H9 (cell line): Measurements from ENCODE around the gene CYB5B. TPM values are rescaled to one million over a fixed set of nuclear protein-coding genes. Genes with fewer than 3 reads are reported as not detected.

Experiments used
- DNase-seq: peaks from one replicate; pipeline ENCODE4 v3.0.0-alpha.2; 2017
- H2AFZ ChIP-seq: one replicate; pipeline ENCODE4 v1.6.1; 2013; ENCODE audit warnings: mild to moderate bottlenecking, low read length, control low read depth, moderate library complexity
- H2AK5ac ChIP-seq: 2 replicates; pipeline ENCODE4 v1.6.1; 2013; ENCODE audit warnings: low read length, control low read depth, mixed read lengths; ENCODE audit not compliant: insufficient read length
- H2BK120ac ChIP-seq: one replicate; pipeline ENCODE4 v1.6.1; 2013; ENCODE audit warnings: low read depth, mild to moderate bottlenecking, low read length, control low read depth, inconsistent platforms; ENCODE audit not compliant: poor library complexity, severe bottlenecking
- H2BK12ac ChIP-seq: 2 replicates; pipeline ENCODE4 v1.6.1; 2013; ENCODE audit warnings: low read length, control low read depth, mixed read lengths, low read depth; ENCODE audit not compliant: insufficient read length
- H2BK15ac ChIP-seq: 2 replicates; pipeline ENCODE4 v1.6.1; 2013; ENCODE audit warnings: low read depth, low read length, control low read depth
- H2BK20ac ChIP-seq: one replicate; pipeline ENCODE4 v1.6.1; 2013; ENCODE audit warnings: low read depth, mild to moderate bottlenecking, low read length, control low read depth, inconsistent platforms; ENCODE audit not compliant: poor library complexity, severe bottlenecking
- H2BK5ac ChIP-seq: 2 replicates; pipeline ENCODE4 v1.6.1; 2013; ENCODE audit warnings: low read length, control low read depth, mixed read lengths; ENCODE audit not compliant: insufficient read length
- H3K14ac ChIP-seq: 2 replicates; pipeline ENCODE4 v1.6.1; 2013; ENCODE audit warnings: low read length, control low read depth; ENCODE audit not compliant: insufficient read depth
- H3K18ac ChIP-seq: 2 replicates; pipeline ENCODE4 v1.6.1; 2013; ENCODE audit warnings: low read depth, mild to moderate bottlenecking, mixed read lengths, low read length, control low read depth; ENCODE audit not compliant: insufficient read length
- H3K23ac ChIP-seq: 2 replicates; pipeline ENCODE4 v1.6.1; 2013; ENCODE audit warnings: low read length, control low read depth, mixed read lengths, low read depth; ENCODE audit not compliant: insufficient read length
- H3K23me2 ChIP-seq: 2 replicates; pipeline ENCODE4 v1.6.1; 2013; ENCODE audit warnings: low read depth, mild to moderate bottlenecking, mixed read lengths, low read length, control low read depth; ENCODE audit not compliant: insufficient read length, poor library complexity, severe bottlenecking
- H3K27ac ChIP-seq: 2 replicates; pipeline ENCODE4 v1.5.1; 2013; ENCODE audit warnings: low read length, control low read depth, mixed read lengths, low read depth; ENCODE audit not compliant: insufficient read length
- H3K27me3 ChIP-seq: 2 replicates; pipeline ENCODE4 v1.6.1; 2013; ENCODE audit warnings: low read length, control low read depth, inconsistent platforms; ENCODE audit not compliant: insufficient read depth
- H3K4ac ChIP-seq: 2 replicates; pipeline ENCODE4 v1.6.1; 2013; ENCODE audit warnings: low read depth, mild to moderate bottlenecking, control low read depth, inconsistent platforms, low read length, moderate library complexity
- H3K4me1 ChIP-seq: 2 replicates; pipeline ENCODE4 v1.6.1; 2013; ENCODE audit warnings: low read length, control low read depth, inconsistent platforms; ENCODE audit not compliant: insufficient read depth
- H3K4me2 ChIP-seq: 2 replicates; pipeline ENCODE4 v1.6.1; 2013; ENCODE audit warnings: low read length, control low read depth, mixed read lengths; ENCODE audit not compliant: insufficient read length, insufficient read depth
- H3K56ac ChIP-seq: 2 replicates; pipeline ENCODE4 v1.6.1; 2013; ENCODE audit warnings: low read depth, mild to moderate bottlenecking, mixed read lengths, low read length, control low read depth; ENCODE audit not compliant: insufficient read length
- H3K79me1 ChIP-seq: 2 replicates; pipeline ENCODE4 v1.6.1; 2013; ENCODE audit warnings: low read depth, mild to moderate bottlenecking, moderate library complexity, low read length, control low read depth, inconsistent platforms; ENCODE audit not compliant: insufficient read depth, poor library complexity, severe bottlenecking
- H3K79me2 ChIP-seq: 2 replicates; pipeline ENCODE4 v1.6.1; 2013; ENCODE audit warnings: low read length, control low read depth, inconsistent platforms; ENCODE audit not compliant: insufficient read depth
- H3K9ac ChIP-seq: 2 replicates; pipeline ENCODE4 v1.6.1; 2013; ENCODE audit warnings: low read length, control low read depth, mixed read lengths; ENCODE audit not compliant: insufficient read length; ENCODE audit errors: extremely low read depth
- H3K9me3 ChIP-seq: one replicate; pipeline ENCODE4 v1.6.1; 2013; ENCODE audit warnings: low read depth, low read length, inconsistent platforms; ENCODE audit not compliant: control insufficient read depth
- H3T11ph ChIP-seq: one replicate; pipeline ENCODE4 v1.6.1; 2013; ENCODE audit warnings: mild to moderate bottlenecking, low read length, control low read depth, inconsistent platforms
- H4K20me1 ChIP-seq: one replicate; pipeline ENCODE4 v1.6.1; 2013; ENCODE audit not compliant: control insufficient read depth, insufficient read length, insufficient read depth
- H4K5ac ChIP-seq: 2 replicates; pipeline ENCODE4 v1.6.1; 2013; ENCODE audit warnings: low read depth, mild to moderate bottlenecking, mixed read lengths, low read length, control low read depth; ENCODE audit not compliant: insufficient read length
- H4K8ac ChIP-seq: replicated peaks from 2 replicates; pipeline ENCODE4 v1.6.1; 2013; ENCODE audit warnings: low read length, control low read depth, mixed read lengths, low read depth; ENCODE audit not compliant: insufficient read length
- H4K91ac ChIP-seq: 2 replicates; pipeline ENCODE4 v1.6.1; 2013; ENCODE audit warnings: low read depth, mild to moderate bottlenecking, moderate library complexity, mixed read lengths, low read length, control low read depth; ENCODE audit not compliant: insufficient read length
- H3K27ac Mint-ChIP-seq, 3 experiments: 2 replicates in 2 of 3; 3 replicates in 1 of 3; pipeline ENCODE4 v1.8.0; 2020 to 2021; ENCODE audit warnings: mixed read lengths in 3 of 3, mild to moderate bottlenecking in 1 of 3, moderate library complexity in 1 of 3
- H3K27me3 Mint-ChIP-seq: 2 replicates; pipeline ENCODE4 v1.8.0; 2021; ENCODE audit warnings: low read depth, mild to moderate bottlenecking, moderate library complexity, mixed read lengths
- H3K36me3 Mint-ChIP-seq, 3 experiments: 2 replicates in 2 of 3; 3 replicates in 1 of 3; pipeline ENCODE4 v1.8.0; 2020 to 2021; ENCODE audit warnings: low read depth in 3 of 3, mixed read lengths in 3 of 3; ENCODE audit not compliant: insufficient read depth in 1 of 3
- H3K4me1 Mint-ChIP-seq, 2 experiments: 2 replicates each; pipeline ENCODE4 v1.8.0; 2020; ENCODE audit warnings: mixed read lengths in 2 of 2
- H3K4me3 Mint-ChIP-seq, 2 experiments: 2 replicates in 1 of 2; 3 replicates in 1 of 2; pipeline ENCODE4 v1.8.0; 2020 to 2021; ENCODE audit warnings: mild to moderate bottlenecking in 2 of 2, mixed read lengths in 2 of 2, moderate library complexity in 1 of 2
- H3K9me3 Mint-ChIP-seq, 2 experiments: 2 replicates in 1 of 2; 3 replicates in 1 of 2; pipeline ENCODE4 v1.8.0; 2020; ENCODE audit warnings: mild to moderate bottlenecking in 2 of 2, mixed read lengths in 2 of 2, moderate library complexity in 1 of 2
- WGBS: extraction: QIAGEN DNeasy Blood & Tissue Kit; methylation state at CpG from one replicate; pipeline ENCODE4 v1.1.7; 2013; ENCODE audit warnings: missing lambda C conversion rate, low lambda C conversion rate, mixed read lengths; ENCODE audit not compliant: insufficient read length; ENCODE audit errors: extremely low coverage; 5-methylcytosine and 5-hydroxymethylcytosine counted together
- total RNA-seq: library from RNA; stranded (reverse); gene quantifications from 2 replicates; pipeline ENCODE4 v1.2.1, GENCODE V29; 2021
- TF ChIP-seq, protein P1 (sequence below): fragments of 200-600 bp; sonication (generic); conservative IDR thresholded peaks from 3 replicates; pipeline ENCODE4 v1.8.0; 2021; ENCODE audit warnings: antibody characterized with exemption, mild to moderate bottlenecking

Gene CYB5B
- total RNA-seq, 1 experiment from 2014 or later, result 126 TPM

- H3K4me1 Mint-ChIP-seq, result no peaks in the 10 kb centered on the region
Observed at GRCh38 chr16:69410219-69410990, 14.0 kb upstream of the CYB5B start.

More at GRCh38 chr16:69410219-69410990, 14.0 kb upstream of the CYB5B start:
- Histone ChIP-seq H3K27ac (no peak overlapping the region), H2AFZ (no peak overlapping the region), H3K27me3 (no peaks in the 10 kb centered on the region), H3K4ac (no peak overlapping the region), H4K20me1 (no peaks in the 10 kb centered on the region), H3K9me3 (no peaks in the 10 kb centered on the region), H3K79me2 (no peaks in the 10 kb centered on the region), H3T11ph (no peak overlapping the region), H2BK12ac (no peak overlapping the region), H2BK5ac (no peak overlapping the region), H3K56ac (no peak overlapping the region), H4K5ac (no peak overlapping the region), H3K23ac (no peak overlapping the region), H3K79me1 (no peaks in the 10 kb centered on the region), H3K23me2 (no peaks in the 10 kb centered on the region), H3K9ac (no peak overlapping the region), H2BK20ac (no peak overlapping the region), H3K14ac (no peak overlapping the region), H2BK120ac (no peak overlapping the region), H3K18ac (no peak overlapping the region), H3K4me2 (no peak overlapping the region), H4K91ac (no peak overlapping the region), H4K8ac (no peak overlapping the region), H2AK5ac (no peak overlapping the region), H2BK15ac (no peak overlapping the region), H3K4me1 (no peaks in the 10 kb centered on the region)
- DNase-seq, result no peak
- Mint-ChIP-seq H3K4me3 (no peak overlapping the region), H3K9me3 (peaks cover 0 to 1% of the 10 kb centered on the region in 2 experiments; a peak in 2 of 5 replicates), H3K27ac (peak overlapping the region in 1 of 3 experiments; percentile 28; a peak in 1 of 7 replicates), H3K27me3 (no peaks in the 10 kb centered on the region), H3K36me3 (no peaks in the 10 kb centered on the region)
- no CpG with 5 or more reads among the region's 6 CpGs for WGBS
- TF ChIP-seq, protein P1, sequence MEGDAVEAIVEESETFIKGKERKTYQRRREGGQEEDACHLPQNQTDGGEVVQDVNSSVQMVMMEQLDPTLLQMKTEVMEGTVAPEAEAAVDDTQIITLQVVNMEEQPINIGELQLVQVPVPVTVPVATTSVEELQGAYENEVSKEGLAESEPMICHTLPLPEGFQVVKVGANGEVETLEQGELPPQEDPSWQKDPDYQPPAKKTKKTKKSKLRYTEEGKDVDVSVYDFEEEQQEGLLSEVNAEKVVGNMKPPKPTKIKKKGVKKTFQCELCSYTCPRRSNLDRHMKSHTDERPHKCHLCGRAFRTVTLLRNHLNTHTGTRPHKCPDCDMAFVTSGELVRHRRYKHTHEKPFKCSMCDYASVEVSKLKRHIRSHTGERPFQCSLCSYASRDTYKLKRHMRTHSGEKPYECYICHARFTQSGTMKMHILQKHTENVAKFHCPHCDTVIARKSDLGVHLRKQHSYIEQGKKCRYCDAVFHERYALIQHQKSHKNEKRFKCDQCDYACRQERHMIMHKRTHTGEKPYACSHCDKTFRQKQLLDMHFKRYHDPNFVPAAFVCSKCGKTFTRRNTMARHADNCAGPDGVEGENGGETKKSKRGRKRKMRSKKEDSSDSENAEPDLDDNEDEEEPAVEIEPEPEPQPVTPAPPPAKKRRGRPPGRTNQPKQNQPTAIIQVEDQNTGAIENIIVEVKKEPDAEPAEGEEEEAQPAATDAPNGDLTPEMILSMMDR, result no peak
